Measurements from ENCODE around the gene TTC23L. TPM values are rescaled to one million over a fixed set of nuclear protein-coding genes. Genes with fewer than 3 reads are reported as not detected.
A peak's percentile ranks its signal among the peaks of the same experiment; 100 is the strongest.
"Not testable (repeated sequence)": the region's sequence is repeated elsewhere in the genome, so short reads cannot be mapped to it uniquely, and the experiment has no call there.

TTC23L gene
- total RNA-seq, 1 donor: 0.36 TPM

DNA sequence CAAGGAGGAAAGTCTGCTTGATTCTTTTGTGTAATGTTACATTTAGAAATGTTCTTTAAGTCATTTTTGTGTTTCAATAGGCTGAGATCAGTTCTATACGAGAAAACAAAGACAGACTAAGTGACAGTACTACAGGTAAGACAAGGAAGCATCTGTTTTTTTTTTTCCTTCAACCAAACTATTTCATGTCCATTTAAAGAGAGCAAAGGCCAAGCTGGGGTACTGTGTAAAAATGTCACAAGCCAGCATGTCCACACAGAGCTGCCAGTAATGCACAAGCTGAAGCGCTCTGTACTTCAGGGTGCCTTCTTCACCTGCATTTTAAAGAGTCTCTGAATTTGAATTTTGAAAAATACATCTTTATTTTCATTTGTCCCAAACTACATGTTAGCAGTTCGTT, 20.2 kb upstream of the TTC23L start:
- no peak overlapping the region for H3K4me3 ChIP-seq (ENCODE audit: low read depth, low read length)
- TF ChIP-seq, protein P1, sequence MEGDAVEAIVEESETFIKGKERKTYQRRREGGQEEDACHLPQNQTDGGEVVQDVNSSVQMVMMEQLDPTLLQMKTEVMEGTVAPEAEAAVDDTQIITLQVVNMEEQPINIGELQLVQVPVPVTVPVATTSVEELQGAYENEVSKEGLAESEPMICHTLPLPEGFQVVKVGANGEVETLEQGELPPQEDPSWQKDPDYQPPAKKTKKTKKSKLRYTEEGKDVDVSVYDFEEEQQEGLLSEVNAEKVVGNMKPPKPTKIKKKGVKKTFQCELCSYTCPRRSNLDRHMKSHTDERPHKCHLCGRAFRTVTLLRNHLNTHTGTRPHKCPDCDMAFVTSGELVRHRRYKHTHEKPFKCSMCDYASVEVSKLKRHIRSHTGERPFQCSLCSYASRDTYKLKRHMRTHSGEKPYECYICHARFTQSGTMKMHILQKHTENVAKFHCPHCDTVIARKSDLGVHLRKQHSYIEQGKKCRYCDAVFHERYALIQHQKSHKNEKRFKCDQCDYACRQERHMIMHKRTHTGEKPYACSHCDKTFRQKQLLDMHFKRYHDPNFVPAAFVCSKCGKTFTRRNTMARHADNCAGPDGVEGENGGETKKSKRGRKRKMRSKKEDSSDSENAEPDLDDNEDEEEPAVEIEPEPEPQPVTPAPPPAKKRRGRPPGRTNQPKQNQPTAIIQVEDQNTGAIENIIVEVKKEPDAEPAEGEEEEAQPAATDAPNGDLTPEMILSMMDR (IDR thresholded peaks at IDR 0.05; ENCODE audit: insufficient read depth, low read length): no peak
- DNase-seq (ENCODE audit: low read depth): no peak

DNA sequence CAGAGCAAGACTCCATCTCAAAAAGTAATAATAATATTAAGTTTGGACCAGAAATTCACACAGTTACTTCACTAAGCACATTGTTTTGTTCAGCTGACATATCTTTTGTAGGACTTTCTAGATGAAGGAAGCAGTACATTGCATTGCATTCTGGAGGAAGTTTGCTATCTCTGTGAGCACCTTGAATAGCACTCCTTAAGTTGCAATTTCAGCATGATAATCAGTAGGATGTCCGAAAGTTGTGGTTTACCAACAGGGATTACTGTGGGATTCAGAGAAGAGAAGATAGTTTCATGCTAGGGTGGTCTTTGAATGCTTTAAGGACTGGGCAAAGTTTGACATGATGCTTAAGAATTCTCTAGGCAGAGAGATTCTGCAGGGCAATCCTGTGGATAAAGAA, 18.4 kb upstream of the TTC23L start:
- H3K4me3 ChIP-seq (ENCODE audit: low read depth, low read length): no peak overlapping the region
- TF ChIP-seq, protein P1 (IDR thresholded peaks at IDR 0.05; ENCODE audit: insufficient read depth, low read length): no peak
- DNase-seq (ENCODE audit: low read depth): no peak

DNA sequence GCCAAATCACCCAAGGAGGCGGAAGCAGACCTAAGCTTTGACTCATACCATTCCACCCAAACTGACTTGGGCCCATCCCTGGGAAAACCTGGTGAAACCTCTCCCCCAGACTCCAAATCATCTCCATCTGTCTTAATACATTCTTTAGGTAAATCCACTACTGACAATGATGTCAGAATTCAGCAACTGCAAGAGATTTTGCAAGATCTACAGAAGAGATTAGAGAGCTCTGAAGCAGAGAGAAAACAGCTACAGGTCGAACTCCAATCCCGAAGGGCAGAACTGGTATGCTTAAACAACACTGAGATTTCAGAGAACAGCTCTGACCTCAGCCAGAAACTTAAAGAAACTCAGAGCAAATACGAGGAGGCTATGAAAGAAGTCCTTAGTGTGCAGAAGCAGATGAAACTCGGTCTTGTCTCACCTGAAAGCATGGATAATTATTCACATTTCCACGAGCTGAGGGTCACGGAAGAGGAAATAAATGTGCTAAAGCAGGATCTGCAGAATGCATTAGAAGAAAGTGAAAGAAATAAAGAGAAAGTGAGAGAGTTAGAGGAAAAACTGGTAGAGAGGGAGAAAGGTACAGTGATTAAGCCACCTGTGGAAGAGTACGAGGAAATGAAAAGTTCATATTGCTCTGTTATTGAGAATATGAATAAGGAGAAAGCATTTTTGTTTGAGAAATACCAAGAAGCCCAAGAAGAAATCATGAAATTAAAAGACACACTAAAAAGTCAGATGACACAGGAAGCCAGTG, 15.8 kb upstream of the TTC23L start:
- no peak for DNase-seq (ENCODE audit: low read depth)
- TF ChIP-seq, protein P1 (IDR thresholded peaks at IDR 0.05; ENCODE audit: insufficient read depth, low read length): no peak
- no peak overlapping the region for H3K4me3 ChIP-seq (ENCODE audit: low read depth, low read length)

DNA sequence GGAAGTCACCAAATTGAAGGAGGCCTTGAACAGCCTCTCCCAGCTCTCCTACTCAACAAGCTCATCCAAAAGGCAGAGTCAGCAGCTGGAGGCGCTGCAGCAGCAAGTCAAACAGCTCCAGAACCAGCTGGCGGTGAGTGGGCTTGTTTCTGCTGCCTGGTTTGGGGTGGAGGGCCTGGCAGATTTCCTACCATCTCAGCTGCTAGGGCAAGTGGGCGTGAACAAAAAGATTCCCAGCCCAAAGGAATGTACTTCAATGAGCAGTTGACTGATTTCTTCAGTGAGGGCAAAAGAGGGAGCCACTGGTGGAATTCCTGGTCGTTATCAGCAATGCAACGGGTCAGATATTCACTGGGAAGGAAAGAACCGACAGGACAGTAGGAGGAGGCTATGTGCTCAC, 12.6 kb upstream of the TTC23L start:
- H3K4me3 ChIP-seq (ENCODE audit: low read depth, low read length): no peak overlapping the region
- DNase-seq (ENCODE audit: low read depth): no peak
- TF ChIP-seq, protein P1 (IDR thresholded peaks at IDR 0.05; ENCODE audit: insufficient read depth, low read length): no peak

DNA sequence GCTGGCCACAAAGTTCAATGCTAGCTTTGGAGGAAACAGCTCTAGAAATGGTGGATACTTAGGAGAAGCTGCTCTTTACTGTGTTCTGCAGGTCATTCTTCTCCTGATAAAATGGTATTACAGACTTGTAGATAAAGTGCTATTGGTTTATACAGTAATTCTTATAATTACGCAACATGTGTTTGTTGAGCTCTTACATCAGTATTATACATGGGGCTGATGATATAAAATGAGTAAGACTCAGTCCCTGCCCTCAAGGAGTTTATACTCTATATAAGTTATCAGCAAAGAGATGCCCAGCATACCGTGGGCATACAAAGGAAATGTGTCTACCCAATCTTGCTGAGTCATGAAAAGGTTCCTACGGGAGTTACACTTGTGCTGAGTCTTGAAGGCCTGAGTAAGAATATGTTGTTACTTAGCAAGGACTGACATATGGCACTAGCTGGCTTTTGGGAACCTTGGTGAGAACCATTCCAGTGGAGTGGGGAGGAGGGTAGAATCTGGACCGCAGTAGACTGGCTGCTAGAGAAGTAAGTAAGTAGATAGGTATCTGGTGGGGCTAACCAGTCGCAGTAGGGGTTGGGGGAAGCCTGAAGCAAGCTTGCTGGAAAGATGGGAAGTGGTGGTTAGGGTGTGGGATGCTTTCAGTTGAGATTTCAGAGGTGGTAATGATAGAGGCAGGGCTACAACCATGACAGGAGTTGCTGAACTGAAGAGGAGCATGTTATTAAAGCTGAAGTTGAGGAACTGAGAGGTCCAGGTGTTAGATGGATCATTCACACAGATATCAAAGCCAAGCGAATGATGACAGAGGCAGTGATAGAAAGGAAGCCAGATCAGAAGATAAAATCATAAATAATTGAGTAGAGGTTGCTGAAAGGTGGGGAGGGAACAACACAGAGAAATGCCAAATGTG, 11.1 kb upstream of the TTC23L start:
- DNase-seq (ENCODE audit: low read depth): no peak
- no peak overlapping the region for H3K4me3 ChIP-seq (ENCODE audit: low read depth, low read length)
- TF ChIP-seq, protein P1 (IDR thresholded peaks at IDR 0.05; ENCODE audit: insufficient read depth, low read length): no peak

DNA sequence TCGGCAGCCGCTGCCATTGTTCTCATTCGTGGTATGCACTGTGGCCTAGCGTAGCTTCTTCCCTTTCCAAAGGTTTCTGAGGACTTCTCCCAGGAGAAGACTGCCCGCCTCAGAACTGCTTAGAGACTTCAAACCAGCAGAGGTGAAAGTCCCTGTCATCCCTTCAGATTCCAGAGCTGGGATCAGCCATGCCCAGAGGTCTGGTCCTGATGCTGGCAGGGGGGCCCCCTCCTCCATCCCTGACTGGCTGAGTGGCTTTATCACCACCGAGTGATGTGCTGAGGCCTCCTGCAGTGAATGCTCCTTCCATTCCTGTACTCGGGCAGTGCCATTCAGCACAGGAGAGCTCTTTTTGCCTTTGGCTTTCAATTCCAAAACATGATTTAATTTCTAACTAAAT, 8.1 kb upstream of the TTC23L start:
- H3K4me3 ChIP-seq (ENCODE audit: low read depth, low read length); DNase-seq (ENCODE audit: low read depth): not testable (repeated sequence)

DNA sequence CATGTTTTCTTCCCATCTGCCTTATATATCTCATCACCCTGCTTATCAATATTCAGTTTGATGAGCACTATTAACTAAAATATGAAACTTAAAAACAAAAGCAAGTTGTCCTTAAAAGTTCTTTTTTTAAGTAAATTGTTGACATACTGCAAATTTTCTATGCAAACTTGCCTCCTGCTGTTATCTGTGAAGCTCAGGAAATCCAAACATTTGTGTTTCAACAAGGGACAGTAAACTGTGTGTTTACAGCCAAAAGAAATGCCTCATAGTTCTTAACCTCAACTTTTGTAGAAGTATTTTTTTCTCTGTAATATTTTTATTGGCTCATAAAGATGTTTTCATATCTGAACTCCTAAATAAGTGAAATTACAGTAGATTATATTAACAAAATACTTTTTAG, 7.7 kb upstream of the TTC23L start:
- peak; percentile 22 for DNase-seq (ENCODE audit: low read depth)
- TF ChIP-seq, protein P1 (IDR thresholded peaks at IDR 0.05; ENCODE audit: insufficient read depth, low read length): no peak
- H3K4me3 ChIP-seq (ENCODE audit: low read depth, low read length): no peak overlapping the region
